Memory B cell (primary cell): ENCODE data around the gene LMNTD2.

Source experiments
- ATAC-seq: fragments of 150-1000 bp; cut with Tn5 transposase; 2 replicates; pipeline ENCODE4 v1.10.0; 2021; ENCODE audit warnings: low read depth, mild to moderate bottlenecking, moderate library complexity
- DNase-seq, 2 donors: peaks; one replicate each; pipeline ENCODE4 v3.0.0; 2022; ENCODE audit warnings: low spot score in 2 of 2
- H3K27ac Mint-ChIP-seq: one replicate; pipeline ENCODE4 v1.8.0; 2022; ENCODE audit warnings: mild to moderate bottlenecking, moderate library complexity, mixed read lengths
- H3K27me3 Mint-ChIP-seq: one replicate; pipeline ENCODE4 v1.8.0; 2022; ENCODE audit warnings: mixed read lengths
- H3K36me3 Mint-ChIP-seq: one replicate; pipeline ENCODE4 v1.8.0; 2022; ENCODE audit warnings: mild to moderate bottlenecking, mixed read lengths
- H3K4me1 Mint-ChIP-seq: one replicate; pipeline ENCODE4 v1.8.0; 2022; ENCODE audit warnings: mixed read lengths
- H3K4me3 Mint-ChIP-seq: one replicate; pipeline ENCODE4 v1.8.0; 2022; ENCODE audit warnings: mild to moderate bottlenecking, moderate library complexity, mixed read lengths
- H3K9me3 Mint-ChIP-seq: one replicate; pipeline ENCODE4 v1.8.0; 2022; ENCODE audit warnings: mixed read lengths

Gene LMNTD2

GRCh38 chr11:544817-545166 lies 15.7 kb downstream of the LMNTD2 start:
- ATAC-seq (no peak), DNase-seq (no peak)
- H3K27ac Mint-ChIP-seq = no peak overlapping the region
- no peaks in the 10 kb centered on the region for H3K9me3 Mint-ChIP-seq
- H3K4me3 Mint-ChIP-seq = no peak overlapping the region
- peaks cover 9% of the 10 kb centered on the region for H3K4me1 Mint-ChIP-seq
- H3K36me3 Mint-ChIP-seq = peaks cover 5% of the 10 kb centered on the region
- no peaks in the 10 kb centered on the region for H3K27me3 Mint-ChIP-seq

DNA sequence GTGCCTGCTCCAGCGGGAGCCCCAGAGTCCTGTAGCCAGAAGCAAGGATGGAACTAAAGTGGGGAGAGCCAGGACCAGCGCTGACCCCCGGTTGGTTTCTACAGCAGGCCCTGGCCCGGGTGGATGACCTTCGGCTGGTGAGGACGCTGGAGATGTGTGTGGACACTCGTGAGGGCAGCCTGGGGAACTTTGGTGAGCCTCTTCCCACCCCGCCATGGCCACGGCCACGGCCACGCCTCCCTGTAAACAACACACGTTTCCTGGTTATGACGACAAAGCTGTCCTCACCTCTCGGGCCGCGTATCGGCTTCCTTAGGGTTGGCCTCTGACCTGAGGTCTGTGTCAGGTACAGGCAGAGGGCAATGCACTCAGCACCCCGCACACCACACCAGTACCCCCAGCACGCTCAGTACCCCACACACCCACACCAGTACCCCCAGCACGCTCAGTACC lies 19.1 kb downstream of the LMNTD2 start:
- H3K27me3 Mint-ChIP-seq = no peaks in the 10 kb centered on the region
- H3K36me3 Mint-ChIP-seq = peaks cover 5% of the 10 kb centered on the region
- H3K9me3 Mint-ChIP-seq = no peaks in the 10 kb centered on the region
- no peak overlapping the region for H3K27ac Mint-ChIP-seq
- H3K4me3 Mint-ChIP-seq = peak overlapping the region; percentile 8
- ATAC-seq (no peak), DNase-seq (no peak)
- H3K4me1 Mint-ChIP-seq = peaks cover 16% of the 10 kb centered on the region

DNA sequence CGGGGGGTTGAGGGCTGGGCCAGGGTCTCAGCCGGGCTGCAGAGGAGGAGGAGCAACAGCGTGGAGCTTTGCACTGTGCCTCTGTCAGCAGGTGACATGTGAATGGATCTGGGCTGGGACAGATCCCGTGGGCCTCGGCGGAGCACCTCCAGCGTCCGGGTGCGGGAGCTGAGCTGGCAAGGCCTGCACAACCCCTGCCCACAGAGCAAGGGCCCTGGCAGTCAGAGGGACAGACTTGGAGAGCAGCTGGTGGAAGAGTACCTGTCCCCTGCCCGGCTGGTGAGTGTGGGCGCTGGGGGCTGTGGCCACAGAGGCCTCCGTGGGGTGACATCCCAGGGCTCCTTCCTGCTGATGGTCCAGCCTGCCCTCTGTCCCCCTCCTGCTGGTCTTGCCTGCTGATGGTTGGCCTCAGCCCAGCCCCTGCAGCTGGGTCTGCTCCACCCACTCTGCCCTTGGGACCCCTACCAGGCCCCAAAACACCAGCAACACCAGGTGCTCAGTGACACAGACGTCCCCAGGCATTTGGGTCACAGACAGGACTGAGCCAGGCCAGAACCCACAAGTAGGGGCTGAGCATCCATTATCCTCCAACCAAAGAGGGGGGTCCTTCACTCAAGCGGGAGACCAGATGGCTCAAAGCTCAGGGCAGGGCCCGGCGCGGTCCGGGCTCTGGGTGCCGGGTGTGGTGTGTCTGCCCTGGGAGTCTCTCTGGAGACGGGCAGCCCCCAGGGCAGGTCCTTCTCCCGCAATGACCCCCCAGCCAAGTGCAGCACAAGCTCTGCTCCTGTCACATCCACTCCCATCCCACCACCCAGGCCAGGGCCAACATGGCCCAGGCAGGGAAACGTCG lies 19.7 kb downstream of the LMNTD2 start:
- Mint-ChIP-seq H3K36me3 (peaks cover 5% of the 10 kb centered on the region), H3K9me3 (no peaks in the 10 kb centered on the region), H3K4me3 (no peak overlapping the region), H3K4me1 (peaks cover 18% of the 10 kb centered on the region), H3K27ac (no peak overlapping the region), H3K27me3 (no peaks in the 10 kb centered on the region)
- no peak for DNase-seq
- ATAC-seq = no peak

- Mint-ChIP-seq H3K27ac (no peak overlapping the region), H3K27me3 (no peaks in the 10 kb centered on the region), H3K36me3 (peaks cover 5% of the 10 kb centered on the region), H3K9me3 (no peaks in the 10 kb centered on the region), H3K4me1 (peaks cover 18% of the 10 kb centered on the region), H3K4me3 (no peak overlapping the region)
- DNase-seq (peak in 1 of 2 donors; percentile 13), ATAC-seq (no peak)
Measured at GRCh38 chr11:539971-540481, 20.5 kb downstream of the LMNTD2 start.

GRCh38 chr11:538431-539051 lies 22.0 kb downstream of the LMNTD2 start:
- H3K9me3 Mint-ChIP-seq = no peaks in the 10 kb centered on the region
- no peak for ATAC-seq
- peaks cover 5% of the 10 kb centered on the region for H3K36me3 Mint-ChIP-seq
- no peaks in the 10 kb centered on the region for H3K27me3 Mint-ChIP-seq
- peak in 1 of 2 donors; percentile 14 for DNase-seq
- peaks cover 22% of the 10 kb centered on the region for H3K4me1 Mint-ChIP-seq
- H3K4me3 Mint-ChIP-seq = peak overlapping the region; percentile 27
- peak overlapping the region; percentile 17 for H3K27ac Mint-ChIP-seq

- H3K27ac Mint-ChIP-seq = peak overlapping the region; percentile 94
- H3K4me3 Mint-ChIP-seq = peak overlapping the region; percentile 93
- H3K36me3 Mint-ChIP-seq = peaks cover 5% of the 10 kb centered on the region
- no peaks in the 10 kb centered on the region for H3K27me3 Mint-ChIP-seq
- ATAC-seq = no peak
- H3K4me1 Mint-ChIP-seq = peaks cover 22% of the 10 kb centered on the region
- no peaks in the 10 kb centered on the region for H3K9me3 Mint-ChIP-seq
- no peak for DNase-seq
Measured at GRCh38 chr11:537622-538430, 22.7 kb downstream of the LMNTD2 start.

GRCh38 chr11:536841-537621 lies 23.5 kb downstream of the LMNTD2 start, which contains the start of gene LRRC56:
TSS of gene LRRC56 (plus strand) at chr11:537527. CDS start at chr11:540685, 3,158 bp downstream.
- peak; percentile 98 to 100 for DNase-seq
- H3K9me3 Mint-ChIP-seq = no peaks in the 10 kb centered on the region
- no peaks in the 10 kb centered on the region for H3K27me3 Mint-ChIP-seq
- H3K4me1 Mint-ChIP-seq = peaks cover 20% of the 10 kb centered on the region
- H3K4me3 Mint-ChIP-seq = peak within 1 kb of the TSS; percentile 93
- H3K36me3 Mint-ChIP-seq = peaks cover 5% of the 10 kb centered on the region
- H3K27ac Mint-ChIP-seq = peak within 1 kb of the TSS; percentile 94
- ATAC-seq = peak; percentile 58

GRCh38 chr11:535519-536454 lies 24.8 kb downstream of the LMNTD2 start, which contains the start of gene HRAS:
TSS of gene HRAS (minus strand) at chr11:535576.
- Mint-ChIP-seq H3K4me3 (peak within 1 kb of the TSS; percentile 93), H3K9me3 (no peaks in the 10 kb centered on the region)
- peak; percentile 74 for ATAC-seq

GRCh38 chr11:535210-535518 lies 25.4 kb downstream of the LMNTD2 start:
- H3K36me3 Mint-ChIP-seq = peaks cover 4% of the 10 kb centered on the region
- ATAC-seq (peak; percentile 12), DNase-seq (no peak)
- H3K9me3 Mint-ChIP-seq = no peaks in the 10 kb centered on the region
- H3K4me3 Mint-ChIP-seq = no peak overlapping the region
- H3K4me1 Mint-ChIP-seq = peaks cover 19% of the 10 kb centered on the region
- no peaks in the 10 kb centered on the region for H3K27me3 Mint-ChIP-seq
- no peak overlapping the region for H3K27ac Mint-ChIP-seq

More at GRCh38 chr11:535519-536454, 24.8 kb downstream of the LMNTD2 start, which contains the start of gene HRAS:
- peak; percentile 93 to 98 for DNase-seq
- no peaks in the 10 kb centered on the region for H3K27me3 Mint-ChIP-seq
- peak within 1 kb of the TSS; percentile 94 for H3K27ac Mint-ChIP-seq
- H3K36me3 Mint-ChIP-seq = peaks cover 4% of the 10 kb centered on the region
- H3K4me1 Mint-ChIP-seq = peaks cover 19% of the 10 kb centered on the region

- Mint-ChIP-seq H3K36me3 (peaks cover 4% of the 10 kb centered on the region), H3K27ac (no peak overlapping the region), H3K27me3 (no peaks in the 10 kb centered on the region), H3K4me3 (peak overlapping the region; percentile 78), H3K9me3 (no peaks in the 10 kb centered on the region), H3K4me1 (peaks cover 17% of the 10 kb centered on the region)
- ATAC-seq (no peak), DNase-seq (peak in 1 of 2 donors; percentile 55)
Measured at GRCh38 chr11:534396-535209, 25.9 kb downstream of the LMNTD2 start.

DNA sequence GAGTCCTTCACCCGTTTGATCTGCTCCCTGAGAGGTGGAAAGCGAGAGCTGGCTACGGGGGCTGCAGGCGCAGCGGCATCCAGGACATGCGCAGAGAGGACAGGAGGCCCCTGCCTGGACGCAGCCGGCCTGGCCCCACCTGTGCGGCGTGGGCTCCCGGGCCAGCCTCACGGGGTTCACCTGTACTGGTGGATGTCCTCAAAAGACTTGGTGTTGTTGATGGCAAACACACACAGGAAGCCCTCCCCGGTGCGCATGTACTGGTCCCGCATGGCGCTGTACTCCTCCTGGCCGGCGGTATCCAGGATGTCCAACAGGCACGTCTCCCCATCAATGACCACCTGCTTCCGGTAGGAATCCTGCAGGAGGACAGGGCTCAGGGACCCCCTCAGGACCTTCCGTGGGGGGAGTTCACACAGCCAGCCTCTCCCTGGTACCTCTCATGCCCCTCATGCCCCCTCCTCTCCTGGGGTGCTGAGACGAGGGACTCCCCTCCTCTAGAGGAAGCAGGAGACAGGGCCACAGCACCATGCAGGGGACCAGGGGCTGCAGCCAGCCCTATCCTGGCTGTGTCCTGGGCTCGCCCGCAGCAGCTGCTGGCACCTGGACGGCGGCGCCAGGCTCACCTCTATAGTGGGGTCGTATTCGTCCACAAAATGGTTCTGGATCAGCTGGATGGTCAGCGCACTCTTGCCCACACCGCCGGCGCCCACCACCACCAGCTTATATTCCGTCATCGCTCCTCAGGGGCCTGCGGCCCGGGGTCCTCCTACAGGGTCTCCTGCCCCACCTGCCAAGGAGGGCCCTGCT lies 26.7 kb downstream of the LMNTD2 start:
- no peak overlapping the region for H3K27ac Mint-ChIP-seq
- no peaks in the 10 kb centered on the region for H3K9me3 Mint-ChIP-seq
- DNase-seq (no peak), ATAC-seq (no peak)
- peaks cover 16% of the 10 kb centered on the region for H3K4me1 Mint-ChIP-seq
- H3K36me3 Mint-ChIP-seq = peaks cover 4% of the 10 kb centered on the region
- H3K27me3 Mint-ChIP-seq = no peaks in the 10 kb centered on the region
- H3K4me3 Mint-ChIP-seq = peak overlapping the region; percentile 46
